Stimulated activated memory B cell treated with anti-CD40 and anti-IgM and Interleukin-4, amounts not matched to agents 10 μg/mL and 1 μg/mL and 100 μg/mL, for 72 hours (primary cell): Measurements from ENCODE around the gene INPP5A.
"Not testable (repeated sequence)": the region's sequence is repeated elsewhere in the genome, so short reads cannot be mapped to it uniquely, and the experiment has no call there.

ENCODE experiments used
- ATAC-seq: fragments of 150-1000 bp; cut with Tn5 transposase; 2 replicates; pipeline ENCODE4 v1.10.0; 2021
- H3K27ac Mint-ChIP-seq: one replicate; pipeline ENCODE4 v1.8.0; 2022; ENCODE audit warnings: mild to moderate bottlenecking, mixed read lengths
- H3K27me3 Mint-ChIP-seq: one replicate; pipeline ENCODE4 v1.8.0; 2022; ENCODE audit warnings: mixed read lengths
- H3K36me3 Mint-ChIP-seq: one replicate; pipeline ENCODE4 v1.8.0; 2022; ENCODE audit warnings: mixed read lengths
- H3K4me1 Mint-ChIP-seq: one replicate; pipeline ENCODE4 v1.8.0; 2022; ENCODE audit warnings: mixed read lengths
- H3K4me3 Mint-ChIP-seq: one replicate; pipeline ENCODE4 v1.8.0; 2022; ENCODE audit warnings: mild to moderate bottlenecking, moderate library complexity, mixed read lengths
- H3K9me3 Mint-ChIP-seq: one replicate; pipeline ENCODE4 v1.8.0; 2022; ENCODE audit warnings: mixed read lengths

Gene INPP5A

GRCh38 chr10:132570265-132570664 is 32.7 kb downstream of the INPP5A start:
- no peak overlapping the region for H3K4me3 Mint-ChIP-seq
- no peak for ATAC-seq
- H3K27ac Mint-ChIP-seq: no peak overlapping the region
- peaks cover 17% of the 10 kb centered on the region for H3K4me1 Mint-ChIP-seq
- peaks cover 5% of the 10 kb centered on the region for H3K36me3 Mint-ChIP-seq
- no peaks in the 10 kb centered on the region for H3K9me3 Mint-ChIP-seq
- no peaks in the 10 kb centered on the region for H3K27me3 Mint-ChIP-seq

GRCh38 chr10:132570771-132571649 is 33.4 kb downstream of the INPP5A start:
- peaks cover 18% of the 10 kb centered on the region for H3K4me1 Mint-ChIP-seq
- H3K36me3 Mint-ChIP-seq: no peaks in the 10 kb centered on the region
- no peaks in the 10 kb centered on the region for H3K27me3 Mint-ChIP-seq
- no peak overlapping the region for H3K4me3 Mint-ChIP-seq
- ATAC-seq: peak; percentile 85
- H3K27ac Mint-ChIP-seq: no peak overlapping the region
- no peaks in the 10 kb centered on the region for H3K9me3 Mint-ChIP-seq

- Mint-ChIP-seq H3K27me3 (no peaks in the 10 kb centered on the region), H3K27ac (no peak overlapping the region), H3K4me3 (no peak overlapping the region), H3K36me3 (no peaks in the 10 kb centered on the region), H3K9me3 (no peaks in the 10 kb centered on the region), H3K4me1 (peaks cover 24% of the 10 kb centered on the region)
- peak; percentile 89 for ATAC-seq
Measured at GRCh38 chr10:132571650-132572544, 34.3 kb downstream of the INPP5A start.

GRCh38 chr10:132572545-132572937 is 35.0 kb downstream of the INPP5A start:
- no peaks in the 10 kb centered on the region for H3K36me3 Mint-ChIP-seq
- H3K27me3 Mint-ChIP-seq: no peaks in the 10 kb centered on the region
- H3K4me3 Mint-ChIP-seq: no peak overlapping the region
- H3K27ac Mint-ChIP-seq: no peak overlapping the region
- H3K9me3 Mint-ChIP-seq: no peaks in the 10 kb centered on the region
- H3K4me1 Mint-ChIP-seq: peaks cover 27% of the 10 kb centered on the region
- ATAC-seq: no peak

- H3K27me3 Mint-ChIP-seq, H3K4me3 Mint-ChIP-seq, H3K9me3 Mint-ChIP-seq, ATAC-seq, H3K27ac Mint-ChIP-seq, H3K36me3 Mint-ChIP-seq: not testable (repeated sequence)
- H3K4me1 Mint-ChIP-seq: peaks cover 31% of the 10 kb centered on the region
Measured at GRCh38 chr10:132572946-132573345, 35.4 kb downstream of the INPP5A start.

GRCh38 chr10:132574288-132574687 is 36.7 kb downstream of the INPP5A start:
- no peaks in the 10 kb centered on the region for H3K27me3 Mint-ChIP-seq
- no peaks in the 10 kb centered on the region for H3K9me3 Mint-ChIP-seq
- no peak overlapping the region for H3K4me3 Mint-ChIP-seq
- peaks cover 45% of the 10 kb centered on the region for H3K4me1 Mint-ChIP-seq
- no peak overlapping the region for H3K27ac Mint-ChIP-seq
- no peak for ATAC-seq
- H3K36me3 Mint-ChIP-seq: no peaks in the 10 kb centered on the region

GRCh38 chr10:132574783-132575319 is 37.3 kb downstream of the INPP5A start:
- Mint-ChIP-seq H3K9me3 (no peaks in the 10 kb centered on the region), H3K4me3 (no peak overlapping the region), H3K27ac (no peak overlapping the region), H3K4me1 (peaks cover 50% of the 10 kb centered on the region), H3K36me3 (no peaks in the 10 kb centered on the region), H3K27me3 (no peaks in the 10 kb centered on the region)
- ATAC-seq: no peak

- ATAC-seq: peak; percentile 48
- Mint-ChIP-seq H3K4me1 (peaks cover 57% of the 10 kb centered on the region), H3K27ac (no peak overlapping the region), H3K9me3 (peaks cover 3% of the 10 kb centered on the region), H3K27me3 (no peaks in the 10 kb centered on the region), H3K4me3 (no peak overlapping the region), H3K36me3 (peaks cover under 1% of the 10 kb centered on the region)
Measured at GRCh38 chr10:132575320-132576201, 38.0 kb downstream of the INPP5A start.

- Mint-ChIP-seq H3K36me3 (peaks cover 13% of the 10 kb centered on the region), H3K4me1 (peaks cover 70% of the 10 kb centered on the region), H3K4me3 (no peak overlapping the region), H3K27me3 (no peaks in the 10 kb centered on the region), H3K9me3 (peaks cover 6% of the 10 kb centered on the region), H3K27ac (no peak overlapping the region)
- ATAC-seq: no peak
Measured at GRCh38 chr10:132576671-132577349, 39.2 kb downstream of the INPP5A start.

GRCh38 chr10:132577350-132578003 is 39.9 kb downstream of the INPP5A start:
- Mint-ChIP-seq H3K4me3 (no peak overlapping the region), H3K27me3 (no peaks in the 10 kb centered on the region), H3K4me1 (peaks cover 72% of the 10 kb centered on the region), H3K36me3 (peaks cover 15% of the 10 kb centered on the region), H3K27ac (no peak overlapping the region), H3K9me3 (peaks cover 6% of the 10 kb centered on the region)
- ATAC-seq: no peak

- ATAC-seq: no peak
- Mint-ChIP-seq H3K9me3 (peaks cover 6% of the 10 kb centered on the region), H3K27me3 (no peaks in the 10 kb centered on the region), H3K4me3 (peak overlapping the region; percentile 22), H3K27ac (peak overlapping the region; percentile 75), H3K4me1 (peaks cover 80% of the 10 kb centered on the region), H3K36me3 (peaks cover 23% of the 10 kb centered on the region)
Measured at GRCh38 chr10:132578287-132578951, 40.8 kb downstream of the INPP5A start.

GRCh38 chr10:132579027-132579859 is 41.7 kb downstream of the INPP5A start:
- Mint-ChIP-seq H3K4me1 (peaks cover 80% of the 10 kb centered on the region), H3K36me3 (peaks cover 23% of the 10 kb centered on the region), H3K27me3 (no peaks in the 10 kb centered on the region), H3K4me3 (peak overlapping the region; percentile 16), H3K27ac (peak overlapping the region; percentile 75), H3K9me3 (peaks cover 6% of the 10 kb centered on the region)
- no peak for ATAC-seq

- Mint-ChIP-seq H3K4me1 (peaks cover 77% of the 10 kb centered on the region), H3K4me3 (no peak overlapping the region), H3K9me3 (peaks cover 6% of the 10 kb centered on the region), H3K27ac (peak overlapping the region; percentile 75), H3K27me3 (no peaks in the 10 kb centered on the region), H3K36me3 (peaks cover 23% of the 10 kb centered on the region)
- ATAC-seq: no peak
Measured at GRCh38 chr10:132580143-132580542, 42.6 kb downstream of the INPP5A start.
